A549 (cell line): ENCODE data around the gene IFT25. TPM values are rescaled to one million over a fixed set of nuclear protein-coding genes. Genes with fewer than 3 reads are reported as not detected.
A peak's percentile ranks its signal among the peaks of the same experiment; 100 is the strongest.

ENCODE experiments used
- ATAC-seq, 2 experiments: fragments of 200-7000 bp in 1 of 2; fragments of >200 bp in 1 of 2; cut with Nextera tagmentation in 1 of 2; cut with Tn5 transposase in 1 of 2; 3 replicates each; pipeline versions ENCODE4 v1.8.0 to v1.9.1; 2018 to 2020; ENCODE audit warnings: mild to moderate bottlenecking in 1 of 2, moderate library complexity in 1 of 2
- CTCF ChIA-PET: fragments of 300-600 bp; sonication (Branson Sonifier 250); formaldehyde crosslinking; extraction: SDS; loops from one replicate; lab custom pipeline; 2021; ENCODE audit warnings: antibody characterized with exemption, inconsistent platforms; lab: Yijun Ruan, JAX
- POLR2A ChIA-PET: fragments of 350-600 bp; formaldehyde crosslinking; extraction: SDS; loops from one replicate; lab custom pipeline; 2021; ENCODE audit warnings: antibody characterized with exemption, inconsistent platforms; lab: Yijun Ruan, JAX
- DNase-seq, 2 experiments: peaks; one replicate each; pipeline versions ENCODE4 v3.0.0 to v3.0.0-alpha.2; 2011 to 2016; ENCODE audit warnings: low read depth in 1 of 2, low spot score in 1 of 2
- FAIRE-seq: peaks from 2 replicates; lab custom pipeline; 2011; peaks lifted over from hg19 to GRCh38; lab: Jason Lieb, UNC
- H3K27ac ChIP-seq, 2 experiments: fragments of >200 bp; sonication (Bioruptor Twin); formaldehyde crosslinking; 3 replicates each; pipeline ENCODE4 v1.5.1; 2016 to 2017
- H3K4me1 ChIP-seq: fragments of >200 bp; sonication (Bioruptor Twin); formaldehyde crosslinking; 3 replicates; pipeline ENCODE4 v1.6.1; 2016
- H3K4me2 ChIP-seq: fragments of >200 bp; sonication (Bioruptor Twin); formaldehyde crosslinking; 3 replicates; pipeline ENCODE4 v1.6.1; 2016
- H3K4me3 ChIP-seq: fragments of >200 bp; sonication (Bioruptor Twin); formaldehyde crosslinking; 3 replicates; pipeline ENCODE4 v1.5.1; 2016
- H3K9me3 ChIP-seq: fragments of >200 bp; sonication (Bioruptor Twin); formaldehyde crosslinking; 3 replicates; pipeline ENCODE4 v1.6.1; 2016
- BHLHE40 ChIP-seq: IDR thresholded peaks from 2 replicates; pipeline ENCODE4 v1.6.1; 2012; ENCODE audit warnings: low read depth, low read length, inconsistent platforms
- CBX8 ChIP-seq: fragments of 200-600 bp; sonication (generic); IDR thresholded peaks from 2 replicates; pipeline ENCODE4 v1.6.1; 2016
- CEBPB ChIP-seq, 2 experiments: fragments of >200 bp in 1 of 2; sonication (Bioruptor Twin) in 1 of 2; formaldehyde crosslinking in 1 of 2; IDR thresholded peaks; 2 replicates each; pipeline ENCODE4 v1.6.1; 2012 to 2016
- CHD4 ChIP-seq: fragments of 200-600 bp; sonication (generic); IDR thresholded peaks from 2 replicates; pipeline ENCODE4 v1.6.1; 2016; ENCODE audit warnings: antibody characterized with exemption, mild to moderate bottlenecking, borderline replicate concordance
- CTCF ChIP-seq: fragments of >200 bp; sonication (Bioruptor Twin); formaldehyde crosslinking; IDR thresholded peaks from 3 replicates; pipeline ENCODE4 v1.5.1; 2016
- EHMT2 ChIP-seq: fragments of 200-600 bp; sonication (generic); IDR thresholded peaks from 2 replicates; pipeline ENCODE4 v1.6.1; 2016; ENCODE audit warnings: antibody characterized with exemption, low read depth, mild to moderate bottlenecking, moderate library complexity
- ELK1 ChIP-seq: fragments of 150-350 bp; IDR thresholded peaks from 2 replicates; pipeline ENCODE4 v1.6.1; 2014; ENCODE audit warnings: low read depth, mild to moderate bottlenecking, low read length
- ESRRA ChIP-seq: fragments of 150-350 bp; IDR thresholded peaks from 2 replicates; pipeline ENCODE4 v1.6.1; 2014; ENCODE audit warnings: mild to moderate bottlenecking, low read length, borderline replicate concordance
- FOSB ChIP-seq: fragments of 250-450 bp; sonication (Bioruptor Pico); IDR thresholded peaks from 2 replicates; pipeline ENCODE4 v1.5.0; 2020; ENCODE audit warnings: mild to moderate bottlenecking, moderate library complexity
- GATA3 ChIP-seq: IDR thresholded peaks from 2 replicates; pipeline ENCODE4 v1.6.1; 2012; ENCODE audit warnings: borderline replicate concordance
- HES2 ChIP-seq: fragments of >200 bp; sonication (Bioruptor Twin); formaldehyde crosslinking; IDR thresholded peaks from 2 replicates; pipeline ENCODE4 v1.6.1; 2016
- HMGXB4 ChIP-seq: fragments of 250-450 bp; sonication (Bioruptor Pico); IDR thresholded peaks from 2 replicates; pipeline ENCODE4 v1.5.0; 2021; ENCODE audit warnings: mild to moderate bottlenecking, moderate library complexity, borderline replicate concordance
- HOXA7 ChIP-seq: fragments of 250-450 bp; sonication (Bioruptor Pico); IDR thresholded peaks from 2 replicates; pipeline ENCODE4 v1.5.0; 2020; ENCODE audit warnings: mild to moderate bottlenecking, moderate library complexity
- HOXB13 ChIP-seq: fragments of 250-450 bp; sonication (Bioruptor Pico); IDR thresholded peaks from 2 replicates; pipeline ENCODE4 v1.5.0; 2020; ENCODE audit warnings: low read depth, mild to moderate bottlenecking, moderate library complexity
- JUN ChIP-seq, 2 experiments: fragments of >200 bp; sonication (Bioruptor Twin); formaldehyde crosslinking; IDR thresholded peaks; 2 replicates in 1 of 2; 3 replicates in 1 of 2; pipeline ENCODE4 v1.6.1; 2016 to 2017
- KDM5A ChIP-seq: fragments of 200-600 bp; sonication (generic); IDR thresholded peaks from 2 replicates; pipeline ENCODE4 v1.6.1; 2016; ENCODE audit warnings: antibody characterized with exemption, mild to moderate bottlenecking
- MYC ChIP-seq: IDR thresholded peaks from 2 replicates; pipeline ENCODE4 v1.6.1; 2012; ENCODE audit warnings: mild to moderate bottlenecking, inconsistent platforms, low read length, improper control_type of control experiment, borderline replicate concordance
- POLR2AphosphoS2 ChIP-seq: conservative IDR thresholded peaks from 2 replicates; pipeline ENCODE4 v1.6.1; 2012; ENCODE audit warnings: low read length, improper control_type of control experiment, inconsistent platforms
- RAD21 ChIP-seq, 2 experiments: fragments of >200 bp in 1 of 2; sonication (Bioruptor Twin) in 1 of 2; formaldehyde crosslinking in 1 of 2; IDR thresholded peaks in 1 of 2; conservative IDR thresholded peaks in 1 of 2; 2 replicates in 1 of 2; 3 replicates in 1 of 2; pipeline ENCODE4 v1.6.1; 2012 to 2018; ENCODE audit warnings: inconsistent platforms in 1 of 2
- RCOR1 ChIP-seq: fragments of 150-350 bp; IDR thresholded peaks from 2 replicates; pipeline ENCODE4 v1.6.1; 2014; ENCODE audit warnings: antibody characterized with exemption, low read length, low read depth
- RNF2 ChIP-seq: fragments of 200-600 bp; sonication (generic); IDR thresholded peaks from 2 replicates; pipeline ENCODE4 v1.6.1; 2016; ENCODE audit warnings: low read depth, mild to moderate bottlenecking, antibody characterized with exemption, moderate library complexity, borderline replicate concordance
- SMC3 ChIP-seq: fragments of >200 bp; sonication (Bioruptor Twin); formaldehyde crosslinking; IDR thresholded peaks from 3 replicates; pipeline ENCODE4 v1.6.1; 2018; ENCODE audit warnings: inconsistent platforms
- TP53 ChIP-seq: fragments of 250-450 bp; sonication (Bioruptor Pico); IDR thresholded peaks from 2 replicates; pipeline ENCODE4 v1.5.0; 2021; ENCODE audit warnings: mild to moderate bottlenecking, moderate library complexity
- USF2 ChIP-seq: fragments of 450-650 bp; IDR thresholded peaks from 2 replicates; pipeline ENCODE4 v1.6.1; 2014; ENCODE audit warnings: antibody characterized with exemption
- ZFP36 ChIP-seq: fragments of 450-650 bp; IDR thresholded peaks from 2 replicates; pipeline ENCODE4 v1.6.1; 2014; ENCODE audit warnings: borderline replicate concordance; ENCODE audit not compliant: partially characterized antibody
- WGBS: methylation state at CpG from one replicate; pipeline ENCODE4 v1.1.6; 2017; ENCODE audit errors: missing lambda C conversion rate; 5-methylcytosine and 5-hydroxymethylcytosine counted together
- polyA plus RNA-seq, 4 experiments: library from polyadenylated mRNA; depleted of rRNA in 3 of 4; stranded (reverse); fragments of >200 nt; fragmentation: RNase III in 1 of 4; extraction: RNeasy Plus Mini Kit Qiagen cat#74134 plus additional on column Dnase treatment in 1 of 4; gene quantifications; 2 replicates in 3 of 4; 3 replicates in 1 of 4; pipeline ENCODE4 v1.2.3, GENCODE V29; 2011 to 2017

The IFT25 gene
- polyA plus RNA-seq, 2 of the 4 experiments (the other 2 are of a cell fraction), result 39.0 to 49.4 TPM

GRCh38 chr1:53962395-53962794 lies 16.9 kb upstream of the IFT25 start (continued):
- TF ChIP-seq HES2, result no peak
- no peak for TF ChIP-seq RCOR1

GRCh38 chr1:53959664-53960250 lies 14.3 kb upstream of the IFT25 start:
- TF ChIP-seq ESRRA, result no peak
- TF ChIP-seq USF2, result no peak
- TF ChIP-seq HOXA7, result no peak
- no peak for TF ChIP-seq ELK1
- no peak for TF ChIP-seq HOXB13 (CRISPR knock-in tag)
- TF ChIP-seq CTCF, result peak; percentile 53; the same call in 2 of the 3 replicates
- peak; percentile 46 to 57; a peak in 3 of 5 replicates for TF ChIP-seq RAD21 (conservative IDR thresholded peaks at IDR 0.05 in 1 of 2, IDR thresholded peaks at IDR 0.05 in 1 of 2)
- TF ChIP-seq EHMT2, result no peak
- TF ChIP-seq SMC3, result peak; percentile 39; the same call in 2 of the 3 replicates
- ChIA-PET POLR2A (interaction anchor here (0.6 to 1.7 kb wide), 2 partner anchors 14 to 948 kb away, joined by 4 to 17 read pairs; partner anchors contain the start of genes IFT25 and LRRC42), CTCF (interaction anchor here (0.6 to 6.4 kb wide), 41 partner anchors 10 to 1585 kb away, joined by 3 to 53 read pairs (median 5); partner anchors contain the start of genes IFT25, LRRC42 and TMEM59)
- peak; percentile 33 to 41 for DNase-seq
- ATAC-seq, result peak; percentile 63 to 66; a peak in 3 of 6 replicates
- H3K4me3 ChIP-seq, result no peak overlapping the region
- peaks cover 17% of the 10 kb centered on the region for H3K4me1 ChIP-seq
- no peak for FAIRE-seq
- no peak overlapping the region for H3K27ac ChIP-seq
- no peaks in the 10 kb centered on the region for H3K9me3 ChIP-seq
- H3K4me2 ChIP-seq, result no peak overlapping the region

GRCh38 chr1:53957194-53957818 lies 11.8 kb upstream of the IFT25 start:
- CTCF ChIA-PET, result interaction anchor here (0.6 to 6.4 kb wide), 6 partner anchors 8 to 97 kb away, joined by 3 to 53 read pairs (median 32); no protein-coding TSS in a partner anchor
- no peak for FAIRE-seq

More at GRCh38 chr1:53957194-53957818, 11.8 kb upstream of the IFT25 start:
- POLR2A ChIA-PET, result interaction anchor here (1.4 kb wide), 1 partner anchor 12 kb away, joined by 4 read pairs; the partner anchor contains the start of gene IFT25
- 43% methylated on average over 3 of the region's 3 CpGs for WGBS
- ATAC-seq (no peak; a peak in 2 of 6 replicates), DNase-seq (peak in 1 of 2 experiments; percentile 35)
- peak overlapping the region; percentile 47 for H3K4me2 ChIP-seq
- no peak overlapping the region for H3K4me3 ChIP-seq
- H3K27ac ChIP-seq, result peak overlapping the region; percentile 39 to 60; a peak in 5 of 6 replicates
- H3K4me1 ChIP-seq, result peaks cover 17% of the 10 kb centered on the region
- H3K9me3 ChIP-seq, result no peaks in the 10 kb centered on the region
- TF ChIP-seq HOXA7 (no peak), KDM5A (no peak), CHD4 (no peak), RNF2 (no peak), HMGXB4 (CRISPR knock-in tag) (no peak), MYC (no peak), GATA3 (no peak), POLR2AphosphoS2 (no peak), CBX8 (no peak), FOSB (CRISPR knock-in tag) (no peak), EHMT2 (no peak), ELK1 (no peak), JUN (IDR thresholded peaks at IDR 0.05) (no peak), BHLHE40 (no peak), CEBPB (IDR thresholded peaks at IDR 0.05) (no peak), ZFP36 (no peak), TP53 (CRISPR knock-in tag) (no peak)
- TF ChIP-seq, all 56 proteins: peak for 0
